Activated CD8-positive, alpha-beta T cell treated with anti-CD3 and anti-CD28 coated beads, Interleukin-2, amount 10 ng/mL, durations not matched to agents 7 days and 5 days (primary cell): Measurements from ENCODE around the gene KCNK3. TPM values are rescaled to one million over a fixed set of nuclear protein-coding genes. Genes with fewer than 3 reads are reported as not detected.

Experiments
- ATAC-seq: fragments of 150-1000 bp; cut with Tn5 transposase; one replicate; pipeline ENCODE4 v1.10.0; 2021; ENCODE audit warnings: moderate library complexity
- CTCF ChIA-PET: fragments of 350-600 bp; sonication (Branson Sonifier 250); formaldehyde crosslinking; loops from one replicate; lab custom pipeline; 2021; ENCODE audit warnings: antibody characterized with exemption; lab: Charles Lee
- POLR2A ChIA-PET: fragments of 350-600 bp; sonication (Branson Sonifier 250); formaldehyde crosslinking; loops from one replicate; lab custom pipeline; 2021; ENCODE audit warnings: antibody characterized with exemption; lab: Charles Lee
- DNase-seq: peaks from one replicate; pipeline ENCODE4 v3.0.0-alpha.2; 2020
- H3K27ac Mint-ChIP-seq: one replicate; pipeline ENCODE4 v1.8.0; 2021; ENCODE audit warnings: mild to moderate bottlenecking, mixed read lengths
- H3K27me3 Mint-ChIP-seq: one replicate; pipeline ENCODE4 v1.8.0; 2021; ENCODE audit warnings: low read depth, mixed read lengths
- H3K36me3 Mint-ChIP-seq: one replicate; pipeline ENCODE4 v1.8.0; 2021; ENCODE audit warnings: low read depth, mixed read lengths
- H3K4me1 Mint-ChIP-seq: one replicate; pipeline ENCODE4 v1.8.0; 2021; ENCODE audit warnings: low read depth, mixed read lengths
- H3K4me3 Mint-ChIP-seq: one replicate; pipeline ENCODE4 v1.8.0; 2021; ENCODE audit warnings: mild to moderate bottlenecking, mixed read lengths
- H3K9me3 Mint-ChIP-seq: one replicate; pipeline ENCODE4 v1.8.0; 2022; ENCODE audit warnings: mixed read lengths; ENCODE audit not compliant: insufficient read depth
- total RNA-seq, 2 experiments: library from RNA; stranded (reverse); gene quantifications; one replicate each; pipeline ENCODE4 v1.2.3, GENCODE V29; 2021

Gene KCNK3
- total RNA-seq, 2 experiments from 2014 or later = not detected

- CTCF ChIA-PET = no interaction called here
- Mint-ChIP-seq H3K4me3 (no peak overlapping the region), H3K27me3 (peaks cover 24% of the 10 kb centered on the region), H3K27ac (no peak overlapping the region), H3K4me1 (no peaks in the 10 kb centered on the region), H3K36me3 (no peaks in the 10 kb centered on the region), H3K9me3 (no peaks in the 10 kb centered on the region)
- ATAC-seq = no peak
- POLR2A ChIA-PET = no interaction called here
- DNase-seq = no peak
Measured at GRCh38 chr2:26681656-26682055, 10.9 kb upstream of the KCNK3 start.

GRCh38 chr2:26682155-26682554 lies 10.4 kb upstream of the KCNK3 start:
- Mint-ChIP-seq H3K9me3 (no peaks in the 10 kb centered on the region), H3K4me1 (no peaks in the 10 kb centered on the region), H3K4me3 (no peak overlapping the region), H3K27ac (no peak overlapping the region), H3K36me3 (no peaks in the 10 kb centered on the region), H3K27me3 (peaks cover 29% of the 10 kb centered on the region)
- ChIA-PET POLR2A (no interaction called here), CTCF (no interaction called here)
- ATAC-seq (no peak), DNase-seq (no peak)

GRCh38 chr2:26683583-26683982 lies 8.9 kb upstream of the KCNK3 start:
- Mint-ChIP-seq H3K36me3 (no peaks in the 10 kb centered on the region), H3K27me3 (peaks cover 29% of the 10 kb centered on the region), H3K27ac (no peak overlapping the region), H3K4me3 (no peak overlapping the region), H3K4me1 (no peaks in the 10 kb centered on the region), H3K9me3 (no peaks in the 10 kb centered on the region)
- ChIA-PET POLR2A (no interaction called here), CTCF (no interaction called here)
- no peak for ATAC-seq
- no peak for DNase-seq

DNA sequence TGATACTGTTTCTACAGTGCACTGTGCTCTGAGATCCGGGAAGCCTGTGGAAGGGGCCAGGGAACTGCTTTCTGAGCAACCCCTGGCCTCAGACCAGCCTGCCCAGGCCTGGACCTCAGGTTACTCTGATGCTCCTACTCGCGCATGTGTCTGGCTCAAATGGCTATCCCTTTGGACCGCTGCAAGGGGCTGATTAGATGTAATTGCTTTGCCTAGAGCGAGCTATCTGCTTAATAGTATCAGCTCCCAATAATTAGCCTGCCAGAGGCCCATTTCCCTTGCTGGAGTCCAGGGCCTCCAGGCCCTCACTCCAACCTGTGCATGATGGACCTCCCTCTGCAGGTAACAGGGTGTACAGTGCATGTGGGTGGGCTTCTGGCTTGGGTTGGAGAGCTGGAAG lies 7.2 kb upstream of the KCNK3 start:
- ChIA-PET POLR2A (no interaction called here), CTCF (no interaction called here)
- Mint-ChIP-seq H3K27me3 (peaks cover 25% of the 10 kb centered on the region), H3K36me3 (no peaks in the 10 kb centered on the region), H3K9me3 (no peaks in the 10 kb centered on the region), H3K4me1 (no peaks in the 10 kb centered on the region), H3K27ac (no peak overlapping the region), H3K4me3 (no peak overlapping the region)
- DNase-seq (no peak), ATAC-seq (no peak)

GRCh38 chr2:26685989-26686839 lies 6.3 kb upstream of the KCNK3 start:
- ChIA-PET POLR2A (no interaction called here), CTCF (no interaction called here)
- Mint-ChIP-seq H3K36me3 (no peaks in the 10 kb centered on the region), H3K27ac (no peak overlapping the region), H3K27me3 (peaks cover 33% of the 10 kb centered on the region), H3K9me3 (no peaks in the 10 kb centered on the region), H3K4me1 (no peaks in the 10 kb centered on the region), H3K4me3 (no peak overlapping the region)
- DNase-seq = no peak
- ATAC-seq = no peak

DNA sequence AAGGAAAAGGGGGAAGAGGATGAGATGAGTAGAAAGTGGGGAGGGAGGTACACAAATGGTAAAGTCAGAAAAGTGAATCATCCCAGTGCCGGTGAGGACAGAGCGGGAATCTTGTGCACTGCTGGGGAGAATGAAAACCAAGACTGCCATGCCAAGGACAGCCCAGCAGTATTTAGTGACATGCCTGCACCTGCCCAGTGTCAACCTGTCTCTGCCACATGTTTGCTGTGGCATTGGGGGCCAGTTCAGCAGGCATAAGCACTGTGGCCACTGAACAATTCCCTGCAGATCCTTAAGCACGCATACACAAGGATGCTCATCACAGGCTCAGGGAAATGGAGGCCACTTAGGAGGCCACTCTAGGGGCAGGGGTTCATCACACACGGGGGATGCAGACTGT lies 5.2 kb upstream of the KCNK3 start:
- ATAC-seq (no peak), DNase-seq (no peak)
- no peaks in the 10 kb centered on the region for H3K4me1 Mint-ChIP-seq
- ChIA-PET POLR2A (no interaction called here), CTCF (no interaction called here)
- peaks cover 38% of the 10 kb centered on the region for H3K27me3 Mint-ChIP-seq
- no peak overlapping the region for H3K4me3 Mint-ChIP-seq
- H3K36me3 Mint-ChIP-seq = no peaks in the 10 kb centered on the region
- H3K9me3 Mint-ChIP-seq = no peaks in the 10 kb centered on the region
- no peak overlapping the region for H3K27ac Mint-ChIP-seq

DNA sequence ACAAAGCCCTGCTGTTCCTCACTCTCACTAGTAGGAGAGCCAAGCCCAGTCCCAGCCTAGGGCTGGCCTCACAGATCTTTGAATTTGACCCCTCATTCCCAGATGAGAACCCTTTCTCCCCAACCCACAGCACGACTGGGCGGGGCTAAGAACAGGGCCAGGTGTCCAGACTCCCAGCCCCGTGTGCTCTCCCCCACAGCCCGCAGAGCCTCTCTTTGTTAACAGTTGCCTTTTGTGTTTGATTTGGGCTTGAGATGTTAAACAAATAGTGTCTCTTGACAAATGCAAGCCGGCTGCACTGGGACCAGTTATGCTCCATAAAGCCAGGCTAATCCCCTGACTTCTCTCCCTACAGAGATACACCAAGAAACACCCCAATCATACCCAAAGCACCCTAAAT lies 4.7 kb upstream of the KCNK3 start:
- H3K9me3 Mint-ChIP-seq = no peaks in the 10 kb centered on the region
- no peak overlapping the region for H3K4me3 Mint-ChIP-seq
- peaks cover 39% of the 10 kb centered on the region for H3K27me3 Mint-ChIP-seq
- POLR2A ChIA-PET = no interaction called here
- H3K36me3 Mint-ChIP-seq = no peaks in the 10 kb centered on the region
- H3K4me1 Mint-ChIP-seq = no peaks in the 10 kb centered on the region
- no peak for DNase-seq
- no peak for ATAC-seq
- H3K27ac Mint-ChIP-seq = no peak overlapping the region
- CTCF ChIA-PET = no interaction called here

- Mint-ChIP-seq H3K27ac (no peak overlapping the region), H3K4me3 (no peak overlapping the region), H3K4me1 (no peaks in the 10 kb centered on the region), H3K36me3 (no peaks in the 10 kb centered on the region), H3K9me3 (no peaks in the 10 kb centered on the region), H3K27me3 (peaks cover 59% of the 10 kb centered on the region)
- no peak for DNase-seq
- ChIA-PET POLR2A (no interaction called here), CTCF (no interaction called here)
- ATAC-seq = no peak
Measured at GRCh38 chr2:26691161-26691560, 1.4 kb upstream of the KCNK3 start.

DNA sequence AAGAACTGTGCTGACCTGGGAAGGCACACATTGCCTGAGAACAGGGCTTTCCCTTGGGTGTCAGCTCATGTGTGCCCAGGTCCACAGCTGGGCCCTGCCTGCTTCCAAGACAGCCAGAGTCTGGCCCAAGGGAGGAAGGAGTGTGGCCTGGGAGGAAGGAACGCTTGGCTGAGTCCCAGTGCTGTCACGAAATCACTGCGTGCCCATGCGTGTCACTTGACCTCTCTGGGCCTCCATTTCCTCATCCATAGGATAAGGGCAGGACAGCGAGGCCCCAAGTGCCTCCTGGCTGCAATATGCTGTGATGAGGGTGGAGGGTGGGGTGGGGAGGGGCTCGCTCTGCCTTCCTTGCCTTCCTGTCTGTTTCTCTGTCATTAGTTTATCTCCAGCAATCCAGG lies 642 bp upstream of the KCNK3 start:
- DNase-seq (no peak), ATAC-seq (no peak)
- H3K36me3 Mint-ChIP-seq = no peaks in the 10 kb centered on the region
- peaks cover 51% of the 10 kb centered on the region for H3K27me3 Mint-ChIP-seq
- no peak overlapping the region for H3K27ac Mint-ChIP-seq
- POLR2A ChIA-PET = no interaction called here
- CTCF ChIA-PET = no interaction called here
- H3K9me3 Mint-ChIP-seq = no peaks in the 10 kb centered on the region
- H3K4me1 Mint-ChIP-seq = no peaks in the 10 kb centered on the region
- no peak overlapping the region for H3K4me3 Mint-ChIP-seq

DNA sequence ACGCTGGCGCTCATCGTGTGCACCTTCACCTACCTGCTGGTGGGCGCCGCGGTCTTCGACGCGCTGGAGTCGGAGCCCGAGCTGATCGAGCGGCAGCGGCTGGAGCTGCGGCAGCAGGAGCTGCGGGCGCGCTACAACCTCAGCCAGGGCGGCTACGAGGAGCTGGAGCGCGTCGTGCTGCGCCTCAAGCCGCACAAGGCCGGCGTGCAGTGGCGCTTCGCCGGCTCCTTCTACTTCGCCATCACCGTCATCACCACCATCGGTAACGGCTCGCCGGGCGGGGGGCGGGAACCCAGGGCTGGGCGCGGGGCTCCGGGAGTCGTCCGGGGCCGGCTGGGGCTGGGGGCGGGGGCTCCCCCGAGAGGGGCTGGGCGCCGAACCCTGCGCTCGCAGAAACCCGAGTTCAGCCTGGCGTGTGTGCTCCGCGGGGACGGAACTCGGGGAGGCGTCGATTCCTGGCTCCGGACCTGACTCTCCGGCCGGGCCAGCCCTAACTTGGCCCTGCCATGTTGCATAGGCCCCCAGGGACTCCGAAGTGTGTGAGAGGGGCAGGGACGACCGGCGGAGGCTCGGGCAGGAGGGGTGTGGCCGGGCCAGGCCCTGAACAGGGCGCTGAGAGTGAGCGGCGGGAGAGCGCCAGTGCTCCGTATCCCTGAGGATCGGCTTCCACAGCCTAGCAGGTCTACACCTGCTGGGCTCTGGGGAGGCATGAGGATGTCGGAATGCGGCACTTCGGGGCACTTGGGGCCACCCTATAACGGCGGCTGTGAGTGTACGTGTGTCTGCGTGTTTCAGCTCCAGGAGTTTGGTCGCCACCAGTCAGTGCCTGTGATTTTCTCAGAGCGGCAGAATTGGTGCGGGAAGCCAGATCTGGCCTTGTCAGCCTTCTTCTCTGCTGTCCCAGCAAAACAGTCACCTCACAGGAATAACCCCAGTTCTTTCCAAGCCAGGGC lies 651 bp downstream of the KCNK3 start:
- DNase-seq (no peak), ATAC-seq (peak; percentile 61)
- POLR2A ChIA-PET = no interaction called here
- Mint-ChIP-seq H3K27me3 (peaks cover 44% of the 10 kb centered on the region), H3K4me1 (no peaks in the 10 kb centered on the region), H3K4me3 (no peak overlapping the region), H3K27ac (no peak overlapping the region), H3K9me3 (no peaks in the 10 kb centered on the region), H3K36me3 (no peaks in the 10 kb centered on the region)
- CTCF ChIA-PET = no interaction called here

- Mint-ChIP-seq H3K9me3 (no peaks in the 10 kb centered on the region), H3K27ac (no peak overlapping the region), H3K36me3 (no peaks in the 10 kb centered on the region), H3K4me1 (no peaks in the 10 kb centered on the region), H3K4me3 (no peak overlapping the region), H3K27me3 (peaks cover 44% of the 10 kb centered on the region)
- ChIA-PET CTCF (no interaction called here), POLR2A (no interaction called here)
- ATAC-seq (no peak), DNase-seq (no peak)
Measured at GRCh38 chr2:26694001-26694400, 1.5 kb downstream of the KCNK3 start.

DNA sequence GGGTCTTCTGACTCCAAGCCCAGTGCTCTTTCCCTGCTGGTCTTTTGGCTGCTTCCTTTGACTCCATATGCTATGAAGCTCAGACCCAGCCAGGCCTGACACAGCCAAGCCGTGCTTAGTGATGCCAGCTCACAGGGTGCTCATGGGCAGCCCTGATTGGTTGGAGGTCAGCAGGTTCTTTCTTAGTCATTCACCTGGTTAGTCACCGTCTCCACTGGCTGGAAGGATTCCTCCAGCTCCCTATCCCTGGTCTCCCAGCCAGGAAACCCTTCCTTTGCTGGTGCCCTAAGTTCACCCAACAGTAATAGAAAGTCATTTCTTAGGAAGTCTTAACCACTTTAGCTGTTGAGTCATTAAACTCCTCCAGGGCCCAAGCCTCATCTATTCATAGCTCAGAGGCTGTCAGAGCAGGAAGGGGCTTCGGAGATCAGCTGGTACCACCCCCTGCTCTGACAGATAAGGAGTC lies 3.9 kb downstream of the KCNK3 start:
- ATAC-seq (no peak), DNase-seq (no peak)
- Mint-ChIP-seq H3K27me3 (peaks cover 37% of the 10 kb centered on the region), H3K36me3 (no peaks in the 10 kb centered on the region), H3K27ac (no peak overlapping the region), H3K4me3 (no peak overlapping the region), H3K9me3 (no peaks in the 10 kb centered on the region), H3K4me1 (no peaks in the 10 kb centered on the region)
- ChIA-PET POLR2A (no interaction called here), CTCF (no interaction called here)
